ENCODE measurements around the gene RNF11. TPM values are rescaled to one million over a fixed set of nuclear protein-coding genes. Genes with fewer than 3 reads are reported as not detected.
"Not testable (repeated sequence)": the region's sequence is repeated elsewhere in the genome, so short reads cannot be mapped to it uniquely, and the experiment has no call there.

Gene RNF11, protein sequence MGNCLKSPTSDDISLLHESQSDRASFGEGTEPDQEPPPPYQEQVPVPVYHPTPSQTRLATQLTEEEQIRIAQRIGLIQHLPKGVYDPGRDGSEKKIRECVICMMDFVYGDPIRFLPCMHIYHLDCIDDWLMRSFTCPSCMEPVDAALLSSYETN
- 85.1 and 93.8 TPM in 2 replicates for total RNA-seq (2014; rRNA removed; shearing (Covaris generic))

DNA sequence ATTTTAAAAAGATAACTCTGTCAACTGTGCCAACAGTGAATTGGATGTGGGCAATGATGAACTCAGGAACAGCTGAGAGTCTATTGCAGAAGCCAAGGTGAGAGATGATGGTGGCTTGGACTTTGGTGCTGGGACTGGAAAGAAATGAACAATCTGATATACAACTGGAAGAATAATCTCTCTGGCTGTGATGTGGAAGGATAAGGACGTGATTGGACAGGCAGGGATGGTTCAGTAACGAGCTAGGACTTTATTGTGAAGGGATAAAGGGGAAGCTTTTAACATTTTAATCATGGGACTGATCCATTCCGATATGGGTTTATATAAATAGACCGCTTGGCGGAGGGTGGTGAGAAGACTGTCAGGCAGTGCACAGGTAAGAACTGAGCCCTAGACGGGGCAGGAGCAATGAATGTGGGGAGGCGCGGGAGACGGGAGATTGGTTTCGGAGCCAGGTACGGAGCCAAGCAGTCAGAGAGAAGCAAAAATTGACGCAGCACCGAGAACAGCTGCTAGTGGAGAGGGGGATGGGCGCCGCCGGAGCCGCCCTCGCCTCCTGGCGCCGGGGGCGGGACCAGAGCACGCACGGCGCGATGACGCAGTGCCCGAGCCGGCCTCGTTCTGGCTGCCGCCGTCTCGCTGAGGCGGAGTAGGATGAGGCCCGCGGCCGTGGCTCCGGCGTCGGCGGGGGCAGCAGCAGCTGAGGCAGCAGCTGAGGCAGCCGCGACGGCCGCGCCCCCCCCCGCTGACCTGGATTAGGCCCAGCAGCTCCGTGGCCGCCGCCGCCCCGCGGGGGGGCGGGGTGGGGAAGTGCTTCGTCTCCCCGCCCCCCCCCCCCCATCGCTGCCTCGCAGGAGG, at the start of gene RNF11:
Gene RNF11 (plus strand): TSS at position 601 of the 858 bp plus-strand sequence. CDS start 484 bp downstream, outside the sequence.
- DNase-seq (ENCODE audit: low read depth) = peak; percentile 95

DNA sequence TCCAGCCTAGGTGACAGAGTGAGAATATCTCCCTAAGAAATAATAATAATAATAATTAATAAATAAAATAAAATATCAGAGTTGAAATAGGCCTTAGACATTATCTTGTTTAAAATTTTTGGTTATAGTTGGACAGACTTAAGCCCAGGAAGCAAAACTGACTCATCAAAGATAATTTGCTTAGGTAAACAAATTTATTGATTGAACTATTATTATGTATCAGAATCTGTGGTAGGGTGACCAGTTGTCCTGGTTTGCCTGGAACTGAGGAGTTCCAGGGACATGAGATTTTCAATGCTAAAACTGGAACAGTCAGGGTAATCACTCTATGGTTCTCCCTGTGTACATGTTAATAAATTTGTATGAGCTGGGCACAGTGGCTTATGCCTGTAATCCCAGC, 47.8 kb upstream of the RNF11 start:
- no peak for DNase-seq (ENCODE audit: low read depth)

DNA sequence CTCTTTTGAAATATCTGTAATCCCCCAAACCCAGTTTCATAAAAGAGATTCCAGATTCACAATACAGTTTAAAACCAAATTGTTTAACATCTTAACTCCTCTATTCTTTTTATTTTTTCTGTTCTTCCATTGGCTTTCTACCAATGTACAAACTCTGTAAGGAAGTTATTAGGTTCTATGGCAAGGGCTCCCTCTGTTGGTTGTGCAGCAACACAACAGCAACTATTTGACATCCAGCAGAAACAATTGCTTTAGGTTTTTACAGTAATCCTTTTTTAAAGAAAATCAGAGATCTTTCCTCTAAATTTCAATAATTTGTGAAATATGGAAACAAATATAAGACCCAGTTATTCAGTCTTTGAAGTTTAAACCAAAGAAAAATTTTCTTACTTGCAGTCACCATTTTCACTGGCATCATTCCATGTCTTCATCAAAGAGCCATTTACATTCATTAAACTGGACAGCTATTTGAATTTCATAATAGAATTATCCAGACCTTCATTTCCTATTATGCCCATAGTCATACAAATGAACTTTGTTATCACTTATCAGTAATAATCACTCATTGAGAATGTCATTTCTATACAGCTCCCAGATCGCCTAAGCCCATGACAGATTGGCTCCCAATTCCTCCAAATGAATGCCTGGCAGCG, 46.5 kb upstream of the RNF11 start:
- DNase-seq (ENCODE audit: low read depth) = peak; percentile 64

DNA sequence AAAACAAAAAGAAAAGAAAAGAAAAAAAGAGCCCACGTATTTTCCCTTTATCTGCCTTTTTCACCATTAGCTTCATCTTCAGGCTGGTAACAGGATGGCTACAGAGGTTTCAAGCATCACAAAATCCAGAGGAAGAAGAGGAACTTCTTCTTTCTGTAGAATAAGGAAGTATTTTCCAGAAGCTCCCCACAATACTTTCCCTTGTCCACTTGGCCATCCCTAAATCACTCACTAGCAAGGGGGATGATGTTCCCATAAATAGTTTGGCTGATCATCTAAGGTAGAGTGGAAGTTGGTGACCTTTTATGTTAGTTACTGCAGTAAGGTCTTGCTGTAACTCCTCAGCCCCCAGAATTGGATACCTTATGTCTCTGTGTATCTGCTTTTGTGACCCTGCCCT, 45.1 kb upstream of the RNF11 start:
- no peak for DNase-seq (ENCODE audit: low read depth)

DNA sequence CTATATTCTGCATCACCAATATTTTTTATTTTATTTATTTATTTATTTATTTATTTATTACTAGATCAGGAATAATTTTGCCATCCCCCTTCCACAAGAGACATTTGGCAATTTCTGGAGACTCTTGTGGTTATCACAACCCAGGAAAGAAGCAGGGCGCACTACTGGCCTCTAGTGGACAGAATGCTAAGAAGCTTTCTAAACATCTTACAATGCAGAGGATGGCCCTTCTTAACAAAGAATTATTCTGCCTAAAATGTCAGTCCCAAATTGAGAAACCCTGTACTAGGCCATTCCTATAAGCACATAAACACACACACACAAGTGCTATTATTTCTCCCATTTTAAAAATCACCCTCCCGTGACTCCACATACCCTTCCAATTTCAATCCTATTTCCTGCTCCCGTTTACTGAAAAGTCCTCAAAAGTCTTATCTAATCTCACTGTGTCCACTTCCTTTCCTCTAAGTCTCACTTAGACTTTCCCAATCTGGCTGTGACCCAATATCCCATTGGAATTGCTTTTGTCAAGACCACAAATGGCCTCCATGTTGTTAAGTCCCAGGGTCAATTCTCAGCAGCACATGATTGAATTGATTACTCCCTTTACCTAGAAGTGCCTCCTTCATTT, 43.7 kb upstream of the RNF11 start:
- DNase-seq (ENCODE audit: low read depth) = peak; percentile 68

DNA sequence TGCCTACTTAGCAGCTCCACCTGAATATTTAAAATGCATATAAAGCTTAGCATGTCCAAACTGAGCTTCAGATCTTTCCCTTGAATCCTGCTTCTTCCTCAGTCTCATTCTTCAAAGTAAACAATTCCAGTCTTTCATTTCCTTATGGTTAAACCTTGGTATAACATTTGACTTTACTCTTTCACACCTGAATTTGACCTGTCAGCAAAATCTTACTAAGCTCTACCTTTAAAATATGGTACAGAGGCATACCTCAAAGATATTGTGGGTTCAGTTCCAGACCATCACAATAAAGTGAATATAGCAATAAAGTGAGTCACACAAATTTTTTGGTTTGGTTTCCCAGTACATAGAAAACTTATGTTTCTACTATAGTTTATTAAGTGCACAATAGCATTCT, 42.5 kb upstream of the RNF11 start:
- DNase-seq (ENCODE audit: low read depth) = no peak

DNA sequence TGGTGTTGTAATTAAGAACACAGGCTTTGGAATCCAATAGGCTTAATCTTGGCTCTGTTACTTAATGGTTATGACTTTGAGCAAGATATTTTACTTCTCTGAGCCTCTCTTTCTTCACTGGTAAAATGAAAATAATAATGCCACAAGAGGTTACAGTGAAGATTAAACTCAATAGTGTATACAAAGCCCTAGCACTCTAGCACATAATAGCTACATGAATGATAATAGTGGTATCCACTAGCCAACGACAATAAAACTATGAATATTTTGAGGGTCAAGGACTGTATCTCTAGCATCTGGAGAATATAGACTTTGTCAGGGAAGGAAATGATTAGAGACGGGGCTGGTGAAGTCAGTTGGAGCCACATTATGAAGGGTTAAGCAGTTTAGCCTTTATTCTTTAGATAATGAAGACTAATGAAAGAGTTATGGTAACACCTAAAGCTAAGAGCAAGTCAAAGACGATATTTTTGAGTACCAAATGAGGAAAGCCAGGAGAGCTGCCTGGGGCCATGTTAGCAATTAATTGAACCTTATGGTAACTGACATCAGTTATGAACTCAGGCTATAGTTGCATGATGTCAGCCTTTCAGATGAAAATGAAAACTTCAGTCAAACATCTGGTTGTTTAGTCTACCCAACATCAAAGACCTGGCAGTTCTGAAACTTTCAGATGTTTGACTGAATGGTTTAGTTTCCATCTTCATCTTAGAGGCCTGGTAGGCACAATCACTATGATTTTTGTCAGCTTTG, 32.8 kb upstream of the RNF11 start:
- DNase-seq (ENCODE audit: low read depth) = no peak

DNA sequence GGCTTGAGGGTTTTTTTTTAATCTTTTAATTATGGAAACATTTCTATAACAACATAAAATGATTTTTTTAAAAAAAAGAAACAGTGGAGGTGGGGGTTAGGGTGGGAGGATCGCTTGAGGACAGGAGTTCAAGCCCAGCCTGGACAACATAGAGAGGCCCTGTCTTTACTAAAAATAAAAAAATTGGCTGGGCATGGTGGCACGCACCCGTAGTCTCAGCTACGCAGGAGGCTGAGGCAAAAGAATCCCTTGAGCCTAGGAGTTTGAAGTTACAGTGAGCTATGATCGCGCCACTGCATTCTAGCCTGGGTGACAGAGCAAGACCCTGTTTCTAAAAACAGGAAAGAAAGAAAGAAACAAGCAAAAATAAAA, 32.2 kb upstream of the RNF11 start:
- no peak for DNase-seq (ENCODE audit: low read depth)

DNA sequence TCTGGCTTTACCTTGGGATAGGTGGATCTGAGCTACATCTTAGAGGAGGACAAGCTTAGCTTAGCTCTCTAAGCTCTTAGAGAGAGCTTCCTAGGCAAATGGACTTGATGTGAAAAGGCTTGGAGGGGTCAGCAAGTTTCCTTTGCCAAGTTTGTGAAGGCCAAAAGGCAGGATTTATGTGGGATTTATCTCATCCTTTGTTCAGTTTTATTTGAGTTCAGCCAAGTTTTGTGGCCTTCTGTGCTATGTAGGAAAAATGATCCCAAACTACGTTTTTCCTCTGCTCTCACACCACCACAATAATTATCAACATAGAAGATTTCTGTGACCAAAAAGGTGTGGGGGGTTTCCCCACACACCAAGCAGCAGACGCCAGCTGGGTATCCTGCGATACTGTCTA, 26.0 kb upstream of the RNF11 start:
- DNase-seq (ENCODE audit: low read depth) = no peak

DNA sequence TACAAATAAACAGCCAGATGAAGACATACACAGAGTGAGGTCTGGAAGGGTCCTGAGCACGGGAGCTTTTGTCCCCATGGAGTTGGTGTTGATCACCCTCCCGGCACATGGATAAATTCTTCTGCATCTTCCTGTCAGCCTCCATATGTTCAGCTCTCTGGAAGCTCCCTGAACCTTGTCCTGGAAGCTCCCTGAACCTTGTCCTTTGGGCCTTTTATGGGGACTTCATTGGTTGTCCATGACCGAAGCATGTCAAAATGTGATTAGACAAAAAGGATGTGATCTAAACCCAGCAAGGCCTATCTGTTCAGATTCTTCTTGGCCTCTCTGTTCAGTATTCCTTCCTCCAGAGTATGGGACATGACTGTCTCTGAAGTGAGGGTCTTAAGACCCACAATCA, 25.4 kb upstream of the RNF11 start:
- no peak for DNase-seq (ENCODE audit: low read depth)

DNA sequence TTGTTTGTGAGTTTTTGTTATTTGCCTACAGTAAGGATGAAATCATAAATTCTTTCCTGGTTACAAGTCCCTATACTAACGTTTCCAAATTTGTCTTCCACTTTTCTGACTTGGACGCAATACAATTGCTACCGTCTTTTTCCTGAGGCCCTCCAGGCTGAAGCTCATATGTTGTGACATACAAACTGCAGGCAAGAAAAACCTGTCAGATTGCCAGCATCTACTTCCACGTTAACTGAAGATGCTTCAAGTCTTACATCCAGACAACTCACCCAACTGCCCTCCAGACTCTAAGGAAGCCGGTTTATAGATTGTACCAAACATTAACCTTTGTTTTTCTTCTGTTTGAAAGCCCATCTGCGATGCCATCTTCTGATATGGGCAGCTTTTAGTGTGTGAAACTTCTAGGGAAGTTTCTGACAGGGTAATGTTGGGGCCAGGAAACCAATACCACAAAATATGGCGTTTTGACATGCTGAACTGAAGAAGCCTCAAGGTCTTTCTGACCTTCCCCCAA, 21.4 kb upstream of the RNF11 start:
- DNase-seq (ENCODE audit: low read depth) = no peak

DNA sequence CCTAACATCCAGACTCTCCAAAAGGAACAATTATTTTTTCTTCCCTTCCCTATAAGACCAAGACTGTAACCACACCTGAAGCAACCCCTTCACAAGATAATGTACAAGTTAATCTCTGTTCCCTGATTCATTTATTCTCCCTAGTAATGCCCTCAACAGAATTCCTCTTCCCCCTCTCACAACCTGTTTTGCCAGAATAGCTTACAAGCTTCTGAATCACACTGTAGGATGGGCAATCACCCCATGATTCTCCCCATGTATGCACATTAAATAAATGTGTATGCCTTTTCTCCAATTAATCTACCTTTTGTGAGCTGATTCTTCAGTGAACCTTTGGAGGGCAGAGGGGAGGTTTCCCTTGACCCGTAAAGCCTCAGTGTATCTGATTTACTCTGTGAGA, 20.9 kb upstream of the RNF11 start:
- no peak for DNase-seq (ENCODE audit: low read depth)

DNA sequence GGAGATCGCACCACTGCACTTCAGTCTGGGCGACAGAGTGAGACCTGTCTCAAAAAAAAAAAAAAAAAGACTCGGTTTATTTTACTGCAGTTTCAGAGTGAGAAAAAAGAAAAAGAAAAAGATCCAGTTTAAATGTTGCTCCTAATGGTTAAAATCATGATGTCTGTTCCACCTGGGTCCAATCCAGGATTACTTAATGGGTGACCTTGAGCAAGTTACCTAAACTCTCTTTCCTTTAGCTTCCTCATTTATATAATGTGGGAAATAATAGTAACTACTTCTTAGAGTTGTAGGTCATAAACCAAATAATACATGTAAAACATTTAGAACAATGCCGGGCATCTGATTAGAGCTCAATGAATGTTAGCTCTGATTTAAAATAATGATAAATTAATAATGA, 19.4 kb upstream of the RNF11 start:
- DNase-seq (ENCODE audit: low read depth) = no peak

DNA sequence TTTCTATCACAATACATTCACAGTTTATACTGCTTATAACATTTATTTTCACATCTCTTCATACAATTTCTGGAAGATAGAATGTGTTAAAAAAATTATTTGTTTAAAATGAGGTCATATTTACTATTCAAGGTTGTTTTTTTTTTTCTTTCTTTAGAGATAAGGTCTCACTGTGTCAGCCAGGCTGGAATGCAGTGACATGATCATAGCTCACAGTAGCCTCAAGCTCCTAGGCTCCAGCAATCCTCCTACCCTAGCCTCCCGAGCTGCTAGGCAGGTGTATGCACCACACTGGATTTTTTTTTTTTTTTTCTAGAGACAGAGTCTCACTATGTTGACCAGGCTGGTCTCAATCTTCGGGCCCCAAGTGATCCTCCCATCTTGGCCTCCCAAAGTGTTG, 19.0 kb upstream of the RNF11 start:
- DNase-seq (ENCODE audit: low read depth) = no peak

DNA sequence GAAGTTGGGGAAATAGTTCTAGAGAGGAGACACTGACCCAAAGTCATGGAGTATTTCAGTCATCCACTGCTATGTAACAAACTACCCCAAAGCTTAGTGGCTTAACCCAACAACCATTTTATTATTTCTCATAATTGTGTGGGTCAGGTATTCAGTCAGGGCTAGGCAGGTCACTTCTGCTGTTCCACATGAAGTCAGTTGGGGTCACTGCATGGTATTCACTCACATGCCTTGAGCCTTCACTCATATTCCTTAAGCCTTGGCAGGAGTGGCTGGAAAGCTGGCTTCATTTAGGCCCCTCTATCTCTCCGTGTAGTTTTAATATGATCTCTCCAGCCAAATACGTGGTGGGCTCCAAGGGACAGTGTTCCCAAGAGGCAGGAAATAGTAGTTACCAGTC, 17.5 kb upstream of the RNF11 start:
- no peak for DNase-seq (ENCODE audit: low read depth)

DNA sequence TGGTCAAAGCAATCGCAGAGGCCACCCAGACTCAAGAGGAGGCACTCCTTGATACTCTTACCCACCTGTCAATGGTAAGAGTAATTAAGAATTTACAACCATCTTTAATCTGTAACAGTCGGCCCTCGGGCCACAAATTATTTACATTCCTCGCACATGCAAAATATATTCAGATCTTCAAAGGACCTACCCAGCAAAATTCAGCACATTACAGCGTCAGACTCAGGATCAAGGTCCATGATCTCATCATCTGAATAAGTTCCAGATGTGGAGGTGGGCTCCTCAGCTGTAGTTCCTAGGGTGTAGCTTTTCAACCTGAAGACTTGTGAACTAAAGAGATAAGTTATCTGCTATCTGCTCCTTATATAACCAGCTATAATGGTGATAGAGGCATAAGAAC, 17.1 kb upstream of the RNF11 start:
- DNase-seq (ENCODE audit: low read depth) = no peak

DNA sequence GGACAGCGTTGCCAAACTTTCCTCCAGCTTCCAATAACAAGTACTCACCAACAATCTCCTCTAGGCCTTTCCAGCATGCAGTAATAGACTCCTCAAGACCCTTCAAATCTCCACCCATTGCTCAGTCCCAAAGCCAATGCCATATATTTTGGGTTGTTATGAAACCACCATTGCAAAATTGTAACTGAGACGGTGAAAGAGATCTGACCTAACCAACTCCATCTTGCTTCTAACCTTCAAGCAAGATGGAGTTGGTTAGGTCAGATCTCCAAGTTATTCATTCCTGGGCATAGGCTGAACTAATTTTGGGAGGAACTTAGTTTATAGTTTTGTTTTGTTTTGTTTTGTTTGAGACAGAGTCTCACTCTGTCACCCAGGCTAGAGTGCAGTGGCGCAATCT, 14.5 kb upstream of the RNF11 start:
- not testable (repeated sequence) for DNase-seq (ENCODE audit: low read depth)

DNA sequence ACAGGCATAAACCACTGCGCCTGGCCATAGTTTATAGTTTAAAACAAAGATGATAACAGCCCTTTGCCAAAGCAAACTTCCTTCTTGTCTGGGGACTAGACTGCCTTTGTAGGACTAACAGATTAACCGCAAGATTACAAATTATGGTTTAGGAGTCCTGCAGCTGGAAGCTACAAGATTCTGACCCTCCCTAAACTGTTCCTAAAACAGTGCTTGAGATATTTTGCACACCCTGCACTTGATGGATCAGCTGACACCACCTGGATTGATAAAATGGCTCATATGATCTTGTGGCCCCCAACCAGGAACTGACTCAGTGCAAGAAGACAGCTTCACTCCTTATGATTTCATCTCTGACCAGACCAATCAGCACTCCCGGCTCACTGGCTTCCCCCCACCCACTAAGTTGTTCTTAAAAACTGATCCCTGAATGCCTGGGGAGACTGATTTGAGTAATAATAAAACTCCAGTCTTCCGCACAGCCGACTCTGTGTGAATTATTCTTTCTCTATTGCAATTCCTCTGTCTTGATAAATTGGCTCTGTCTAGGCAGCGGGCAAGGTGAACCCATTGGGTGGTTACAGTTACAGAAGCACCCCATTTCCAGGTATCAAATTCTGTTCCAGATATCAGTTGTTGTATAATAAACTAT, 13.8 kb upstream of the RNF11 start:
- DNase-seq (ENCODE audit: low read depth) = no peak

DNA sequence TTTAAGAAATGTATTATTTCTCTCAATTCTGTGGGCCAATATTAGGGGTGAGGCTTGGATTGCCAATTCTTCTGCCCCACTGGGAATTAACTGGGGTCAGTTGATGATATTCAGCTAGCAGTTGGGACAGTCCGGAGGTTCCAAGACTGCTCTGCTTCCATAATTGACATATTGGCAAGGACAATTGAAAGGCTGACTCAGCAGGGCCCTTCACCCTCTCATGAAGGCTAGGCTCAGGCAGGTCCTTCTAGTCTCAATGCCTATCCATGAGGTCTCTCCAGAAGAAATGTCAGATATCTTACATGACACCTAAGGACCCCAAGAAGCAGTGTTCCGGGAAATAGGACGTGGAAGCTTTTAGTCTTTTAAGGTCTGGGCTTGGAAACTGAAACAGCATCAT, 13.3 kb upstream of the RNF11 start:
- DNase-seq (ENCODE audit: low read depth) = no peak

DNA sequence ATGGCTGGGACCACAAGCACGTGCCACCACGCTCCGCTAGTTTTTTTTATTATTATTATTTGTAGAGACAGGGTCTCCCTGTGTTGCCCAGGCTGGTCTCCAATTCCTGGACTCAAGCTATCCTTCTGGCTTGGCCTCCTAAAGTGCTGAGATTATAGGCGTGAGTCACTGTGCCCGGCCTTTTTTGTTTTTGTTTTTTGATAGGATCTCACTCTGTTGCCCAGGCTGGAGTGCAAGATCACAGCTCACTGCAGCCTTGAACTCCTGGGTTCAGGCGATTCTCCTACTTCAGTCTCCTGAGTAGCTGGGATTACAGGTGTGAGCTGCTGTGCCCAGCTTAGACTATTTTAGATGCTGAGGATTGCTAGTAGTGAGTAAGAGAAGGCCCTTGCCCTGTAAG, 11.8 kb upstream of the RNF11 start:
- DNase-seq (ENCODE audit: low read depth) = no peak
